ENCODE measurements around the gene ING3.

ING3 gene, protein sequence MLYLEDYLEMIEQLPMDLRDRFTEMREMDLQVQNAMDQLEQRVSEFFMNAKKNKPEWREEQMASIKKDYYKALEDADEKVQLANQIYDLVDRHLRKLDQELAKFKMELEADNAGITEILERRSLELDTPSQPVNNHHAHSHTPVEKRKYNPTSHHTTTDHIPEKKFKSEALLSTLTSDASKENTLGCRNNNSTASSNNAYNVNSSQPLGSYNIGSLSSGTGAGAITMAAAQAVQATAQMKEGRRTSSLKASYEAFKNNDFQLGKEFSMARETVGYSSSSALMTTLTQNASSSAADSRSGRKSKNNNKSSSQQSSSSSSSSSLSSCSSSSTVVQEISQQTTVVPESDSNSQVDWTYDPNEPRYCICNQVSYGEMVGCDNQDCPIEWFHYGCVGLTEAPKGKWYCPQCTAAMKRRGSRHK

DNA sequence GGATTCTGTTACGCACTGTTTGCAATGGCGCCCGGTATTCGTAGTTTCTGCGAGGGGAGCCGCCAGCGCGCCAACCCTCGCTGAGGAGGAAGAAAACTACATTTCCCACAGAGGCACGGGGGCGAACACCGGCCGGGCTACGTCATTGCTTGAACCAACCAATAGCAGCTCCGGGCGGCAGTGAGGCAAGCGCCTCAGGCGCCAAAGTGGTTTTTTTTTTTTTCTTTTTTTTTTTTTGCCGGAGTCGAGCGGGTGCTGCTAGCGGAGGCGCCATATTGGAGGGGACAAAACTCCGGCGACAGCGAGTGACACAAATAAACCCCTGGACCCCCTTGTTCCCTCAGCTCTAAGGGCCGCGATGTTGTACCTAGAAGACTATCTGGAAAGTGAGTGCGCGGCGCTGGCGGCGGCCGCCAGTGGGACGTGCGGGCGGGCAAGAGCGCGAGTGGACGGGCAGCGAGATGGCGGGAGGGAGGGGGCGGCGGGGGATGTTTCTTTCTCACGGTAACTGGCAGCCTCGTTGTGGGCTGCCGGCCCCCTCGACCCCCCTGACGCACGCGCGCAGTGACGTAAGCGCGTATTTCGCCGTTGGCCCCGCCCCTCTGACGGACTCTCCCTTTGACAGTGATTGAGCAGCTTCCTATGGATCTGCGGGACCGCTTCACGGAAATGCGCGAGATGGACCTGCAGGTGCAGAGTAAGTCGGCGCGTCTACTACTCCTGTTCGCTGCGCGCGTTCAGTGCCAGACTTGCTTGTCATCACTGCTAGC is at the start of gene ING3:
ING3 (plus strand) TSS at position 239 of the 770 bp plus-strand sequence; CDS start at position 359, 120 bp downstream.
- DNase-seq (ENCODE audit: low spot score), result peak; percentile 94

DNA sequence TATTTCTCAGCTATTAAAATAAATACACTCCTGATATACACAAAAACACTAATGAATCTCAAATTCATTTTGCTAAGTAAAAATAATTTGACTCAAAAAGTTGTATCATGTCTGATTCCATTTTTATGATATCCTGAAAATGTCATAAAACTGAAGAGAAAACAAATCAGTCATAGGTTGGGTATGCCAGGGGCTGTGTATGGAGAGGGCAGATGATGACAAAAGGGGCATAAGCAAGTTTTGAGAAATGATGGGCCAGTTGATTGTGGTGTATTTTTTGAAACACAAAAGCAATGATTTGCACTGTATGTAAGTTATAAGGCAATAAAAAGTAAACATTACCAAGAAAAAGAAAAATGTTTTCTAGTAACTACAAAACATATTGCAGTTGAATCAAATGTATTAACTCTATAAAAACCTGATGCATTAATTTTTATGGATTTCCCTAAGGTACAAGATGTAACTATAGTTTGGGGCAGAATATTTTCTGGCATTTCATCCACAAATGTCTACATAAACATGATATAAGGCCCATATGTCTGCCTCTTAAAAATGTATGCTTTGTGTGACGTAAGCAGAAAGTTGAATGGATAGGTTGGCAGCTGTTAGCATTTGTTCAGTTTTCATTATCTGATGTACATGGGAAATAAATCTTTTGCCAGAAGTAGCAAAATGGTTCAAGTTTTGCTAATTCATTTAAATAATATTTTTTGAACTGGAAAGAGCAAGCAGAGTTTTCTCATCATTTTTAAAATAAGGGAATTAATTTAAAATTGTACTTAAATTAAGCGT is 35.1 kb upstream of the ING3 start:
- DNase-seq (ENCODE audit: low spot score), result no peak

DNA sequence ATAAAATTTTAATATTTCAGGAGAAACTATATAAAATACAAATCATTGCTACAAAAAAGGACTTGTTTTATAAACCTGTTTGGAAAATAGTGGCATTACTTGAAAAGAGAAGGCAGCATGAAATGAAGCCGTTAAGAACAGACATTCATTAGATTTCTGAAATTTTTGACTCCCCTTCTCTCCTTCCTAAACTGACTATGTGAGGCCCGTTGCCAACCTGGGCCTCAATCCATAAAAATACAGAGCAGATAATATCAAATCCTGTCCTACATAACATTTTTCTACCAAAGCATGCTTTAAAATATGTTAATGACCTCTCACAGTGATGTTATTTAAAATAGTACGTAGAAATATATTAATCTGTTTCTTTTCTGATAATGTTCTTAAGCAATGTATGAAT is 34.5 kb upstream of the ING3 start:
- no peak for DNase-seq (ENCODE audit: low spot score)

DNA sequence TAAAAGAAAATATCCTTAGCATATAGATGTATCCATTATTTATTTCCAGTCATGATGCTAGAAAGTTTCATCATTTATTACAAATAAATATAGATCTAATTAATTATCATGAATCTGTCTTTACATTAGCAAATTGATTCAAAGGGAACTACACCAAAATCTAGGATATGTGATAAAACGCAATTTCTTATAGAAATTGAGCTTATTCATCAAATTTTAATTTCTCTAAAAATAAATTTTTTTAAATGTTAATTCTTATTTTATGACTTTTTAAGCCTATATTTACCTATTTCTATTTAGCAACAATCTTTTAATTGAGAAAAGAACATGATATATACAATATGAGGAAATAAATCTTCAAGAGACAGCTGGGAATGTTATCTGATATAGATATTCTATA is 34.0 kb upstream of the ING3 start:
- no peak for DNase-seq (ENCODE audit: low spot score)

DNA sequence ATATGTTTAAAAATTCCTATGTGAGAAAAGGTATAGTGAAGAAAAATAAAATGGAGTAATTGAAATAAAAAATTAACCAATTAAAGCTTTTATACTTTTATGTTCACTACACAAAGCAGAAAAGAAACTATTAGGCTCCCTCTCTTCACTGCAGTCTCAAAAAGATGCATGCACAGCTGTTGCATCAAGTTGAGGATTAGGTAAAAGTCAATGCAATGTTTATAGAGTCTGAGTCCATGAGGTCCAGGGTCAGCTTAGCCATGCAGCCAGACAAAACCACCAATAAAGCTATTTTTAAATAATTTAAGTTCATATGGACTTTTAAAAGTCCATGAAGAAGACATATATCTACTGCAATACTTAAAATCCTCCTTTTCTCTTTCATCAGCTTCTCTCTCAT is 31.1 kb upstream of the ING3 start:
- DNase-seq (ENCODE audit: low spot score), result no peak

DNA sequence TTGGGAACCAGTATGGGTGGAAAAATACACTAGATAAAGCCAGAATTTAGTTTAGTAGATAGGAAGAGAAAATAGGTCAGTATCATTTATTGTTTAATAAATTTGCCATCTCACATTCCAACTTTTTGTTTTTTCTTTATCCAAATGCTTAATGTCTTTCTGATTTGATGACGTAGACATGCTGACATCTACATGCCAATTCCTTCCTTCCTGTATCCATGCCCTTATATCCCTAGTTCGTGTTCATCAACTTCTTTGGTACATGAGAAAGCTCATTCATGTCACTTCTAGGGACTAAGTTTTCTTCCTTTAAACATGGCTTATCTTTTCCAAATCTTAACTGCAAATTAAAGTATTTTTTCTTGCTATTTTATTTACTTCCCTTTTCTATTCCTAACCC is 30.5 kb upstream of the ING3 start:
- no peak for DNase-seq (ENCODE audit: low spot score)

DNA sequence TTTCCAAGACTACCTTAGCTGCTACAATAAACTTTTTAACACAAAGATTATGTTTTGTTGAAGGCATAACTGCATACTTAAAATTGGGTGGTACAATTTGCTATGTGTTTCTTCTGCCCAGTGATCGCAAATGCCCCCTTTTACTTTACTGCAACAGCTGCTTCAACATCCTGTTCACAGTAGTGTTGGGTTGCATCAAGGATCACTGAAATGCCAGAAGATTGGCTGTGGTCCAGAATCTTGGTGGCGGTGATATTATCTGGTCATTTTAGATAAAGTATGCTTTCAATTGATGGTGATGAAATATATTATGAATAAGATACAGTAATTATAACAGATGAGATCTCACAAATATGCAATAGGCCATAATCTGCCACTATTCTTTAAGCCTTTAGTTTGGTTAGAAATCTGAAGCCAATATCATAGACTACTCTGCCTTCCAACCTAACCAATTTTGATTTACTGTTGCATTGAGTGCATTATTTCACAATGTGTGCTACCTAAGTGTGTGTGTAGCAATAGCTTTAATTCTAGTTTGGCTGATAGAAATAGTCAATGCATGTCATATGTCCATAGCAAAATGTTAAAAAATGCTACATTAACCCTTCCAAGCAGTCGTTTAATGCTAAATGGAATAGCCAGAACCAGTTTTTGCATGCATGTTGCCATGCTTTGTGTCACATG is 29.8 kb upstream of the ING3 start:
- no peak for DNase-seq (ENCODE audit: low spot score)

DNA sequence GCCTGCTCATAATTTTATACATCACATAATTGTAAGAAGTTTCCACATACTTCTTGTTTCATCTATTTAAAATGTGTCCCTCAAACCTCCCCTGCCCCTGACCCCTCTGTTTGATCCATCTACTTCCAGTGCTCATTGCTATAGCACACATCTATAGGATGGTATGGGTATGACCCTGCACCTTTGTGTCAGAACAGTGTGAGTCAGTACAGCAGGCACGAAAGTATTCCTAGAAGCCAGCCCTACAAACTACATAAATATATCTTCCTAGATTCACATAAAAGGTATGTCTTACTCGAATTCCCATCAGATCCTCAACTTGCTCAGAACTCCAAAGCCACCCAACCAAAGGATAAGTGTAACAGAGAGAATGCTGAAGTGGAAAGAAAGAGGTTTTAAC is 25.7 kb upstream of the ING3 start:
- DNase-seq (ENCODE audit: low spot score), result no peak

DNA sequence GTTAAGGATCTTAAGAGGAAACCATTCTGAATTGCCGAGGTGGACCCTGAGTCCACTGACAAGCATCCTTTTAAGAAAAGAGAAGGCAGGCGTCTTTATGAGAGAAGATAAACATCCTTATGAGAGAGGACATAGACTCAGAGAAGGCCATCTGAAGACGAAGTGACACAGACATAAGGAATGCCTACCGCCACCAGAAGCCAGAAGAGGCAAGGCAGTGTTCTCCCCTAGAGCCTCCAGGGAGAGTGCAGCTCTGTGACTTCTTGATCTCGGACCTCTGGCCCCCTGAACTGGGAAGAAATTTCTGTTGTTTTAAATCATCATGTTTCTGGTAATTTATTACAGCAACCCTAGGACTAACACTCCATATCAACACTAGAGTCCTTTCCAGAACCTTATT is 25.2 kb upstream of the ING3 start:
- DNase-seq (ENCODE audit: low spot score), result no peak

DNA sequence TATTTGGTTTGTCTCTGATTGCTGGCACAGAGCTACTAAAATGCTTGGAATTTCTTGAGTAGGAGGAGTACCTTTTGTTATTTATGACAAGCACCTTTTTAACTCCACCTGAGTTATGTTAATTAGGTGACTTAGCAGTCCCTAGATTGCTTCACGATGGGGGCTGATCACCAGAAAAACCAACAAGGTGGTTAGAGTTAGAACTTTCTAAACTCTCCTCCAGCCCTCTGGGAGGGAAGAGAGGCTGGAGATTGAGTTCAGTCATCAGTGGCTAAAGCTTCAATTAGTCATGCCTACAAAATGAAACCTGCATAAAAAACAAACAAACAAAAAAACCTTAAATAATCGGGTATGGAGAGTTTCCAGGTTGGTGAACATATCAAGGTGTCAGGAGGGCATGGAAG is 23.6 kb upstream of the ING3 start:
- no peak for DNase-seq (ENCODE audit: low spot score)

DNA sequence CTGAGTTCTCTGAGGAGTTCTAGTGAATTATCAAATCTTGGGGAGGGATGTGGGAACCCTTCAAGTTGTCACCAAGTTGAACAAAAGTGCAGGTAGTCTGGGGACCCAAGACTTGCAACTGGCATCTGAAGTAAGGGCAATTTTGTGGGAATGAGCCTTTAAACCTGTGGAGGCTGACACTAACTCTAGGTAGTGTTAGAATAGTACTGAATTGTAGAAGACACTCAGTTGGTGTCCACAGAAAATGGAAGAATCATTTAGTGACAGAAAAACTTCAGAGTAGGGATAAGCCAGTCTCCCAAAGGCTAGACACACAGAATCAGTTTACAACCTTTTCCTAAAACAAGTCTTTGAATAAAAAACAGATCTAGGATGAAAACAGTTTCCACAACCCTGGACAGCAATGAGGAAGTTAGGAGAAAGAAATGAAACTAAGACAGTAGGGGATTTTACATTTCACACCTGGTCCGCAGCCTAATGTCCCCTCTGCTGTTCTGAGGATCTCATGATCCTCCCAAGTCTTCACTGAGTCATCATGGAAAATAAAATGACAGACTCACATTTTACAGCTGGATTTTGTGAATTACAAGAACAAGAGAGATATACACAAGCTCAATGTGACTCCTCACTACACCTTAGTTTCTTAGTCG is 23.0 kb upstream of the ING3 start:
- DNase-seq (ENCODE audit: low spot score), result no peak

DNA sequence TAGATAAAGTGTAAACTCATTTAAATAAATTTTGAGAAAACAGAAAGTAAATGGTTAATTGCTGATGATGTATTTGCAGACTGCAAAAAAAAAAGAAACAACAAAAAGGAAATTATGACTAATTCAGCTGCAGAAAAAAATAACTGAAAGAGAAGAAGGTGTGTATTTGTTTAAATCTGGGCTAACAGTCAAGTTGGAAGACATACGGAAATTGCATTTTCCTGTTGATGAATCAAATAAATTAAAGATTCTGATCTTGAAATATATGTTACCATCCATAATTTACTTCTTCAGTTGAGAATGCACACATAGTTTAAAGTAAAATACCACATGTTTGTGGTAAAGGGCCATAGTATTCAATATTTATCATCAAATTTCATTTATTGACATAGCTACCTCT is 19.3 kb upstream of the ING3 start:
- no peak for DNase-seq (ENCODE audit: low spot score)

DNA sequence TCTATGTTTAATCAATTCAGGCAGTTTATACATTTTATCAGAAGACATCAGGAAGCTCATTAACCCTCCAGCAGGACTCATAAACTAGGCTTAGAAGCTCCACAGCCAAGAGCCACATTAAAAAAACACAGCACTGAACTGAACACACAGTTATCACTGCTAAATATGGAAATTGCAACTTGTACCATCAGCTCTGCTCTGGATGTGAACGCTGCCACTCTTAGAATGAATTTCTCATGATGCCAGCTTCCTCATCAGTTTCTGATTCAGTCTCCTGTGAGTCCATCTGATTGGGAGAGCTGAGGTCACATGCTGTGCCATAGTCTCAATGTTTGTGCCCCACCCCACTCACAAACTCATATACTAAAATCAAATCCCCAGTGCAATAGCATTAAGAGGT is 17.1 kb upstream of the ING3 start:
- DNase-seq (ENCODE audit: low spot score), result no peak

DNA sequence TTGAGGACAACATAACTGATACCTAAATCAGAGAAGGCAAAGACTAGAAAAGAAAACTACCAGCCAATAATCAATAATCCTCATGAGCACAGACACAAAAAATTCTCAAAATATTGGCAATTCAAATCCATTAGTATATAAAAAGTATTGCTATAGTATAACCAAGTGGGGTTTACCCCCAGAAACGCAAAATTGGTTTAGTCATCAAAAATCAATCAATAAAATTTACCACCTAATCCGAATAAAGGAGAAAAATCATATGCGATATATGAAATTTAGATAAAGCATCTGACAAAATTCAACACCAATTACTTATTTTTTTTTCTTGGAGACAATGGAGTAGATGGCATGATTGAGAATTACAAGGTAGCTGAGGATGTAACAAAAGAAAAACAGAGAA is 11.2 kb upstream of the ING3 start:
- no peak for DNase-seq (ENCODE audit: low spot score)

DNA sequence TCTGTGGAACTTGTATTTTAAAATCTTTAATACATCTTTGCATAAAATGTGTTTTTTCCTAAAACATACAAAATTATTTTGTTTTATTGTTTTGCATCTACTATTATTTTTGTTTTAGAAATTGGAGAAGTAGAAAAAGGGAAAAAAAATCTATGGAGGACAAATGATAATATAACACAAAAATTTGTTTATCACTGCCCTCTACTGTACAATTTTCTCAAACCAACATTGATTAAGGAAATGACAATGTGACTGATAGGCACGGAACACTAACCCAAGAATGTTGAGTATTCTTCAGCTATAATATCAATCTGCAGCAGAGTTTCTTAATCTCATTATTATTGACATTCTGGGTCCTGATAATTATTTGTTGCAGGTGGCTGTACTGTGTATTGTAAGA is 9.5 kb upstream of the ING3 start:
- DNase-seq (ENCODE audit: low spot score), result no peak

DNA sequence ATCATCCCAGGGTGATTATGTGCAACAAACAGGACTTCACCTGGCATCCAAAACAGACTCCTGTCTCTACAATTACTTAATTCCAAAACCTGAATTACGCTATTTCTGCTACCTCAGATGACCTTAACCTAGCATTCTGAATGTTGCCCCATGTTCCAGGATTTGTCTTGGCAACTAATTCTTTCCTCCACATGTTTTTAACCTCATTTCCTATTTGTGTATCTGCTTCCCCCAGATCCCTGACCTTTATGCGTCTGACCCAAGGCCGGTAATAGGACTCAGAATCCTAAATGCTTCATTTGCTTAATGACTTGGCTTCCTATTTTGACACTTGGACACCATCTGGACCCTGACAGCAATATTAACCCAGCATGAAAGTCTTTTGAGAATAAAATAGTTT is 8.7 kb upstream of the ING3 start:
- DNase-seq (ENCODE audit: low spot score), result no peak

DNA sequence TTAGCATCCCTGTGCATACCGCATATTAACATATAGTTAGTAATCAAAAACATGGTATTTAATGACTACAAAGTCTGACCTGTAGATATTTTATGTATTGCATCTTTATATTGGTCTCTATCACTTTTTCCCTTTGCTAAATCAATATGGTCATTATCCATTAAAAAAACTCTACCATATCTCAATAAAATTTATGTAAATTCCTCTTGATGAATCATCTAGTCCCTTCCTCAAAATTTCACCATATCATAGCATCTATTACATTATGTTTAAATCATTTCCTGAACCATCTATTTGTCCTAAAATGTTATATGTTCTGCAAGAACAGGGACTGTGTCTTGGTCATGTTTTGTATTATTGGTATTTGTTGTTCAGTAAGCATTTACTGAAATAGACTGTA is 7.7 kb upstream of the ING3 start:
- no peak for DNase-seq (ENCODE audit: low spot score)

DNA sequence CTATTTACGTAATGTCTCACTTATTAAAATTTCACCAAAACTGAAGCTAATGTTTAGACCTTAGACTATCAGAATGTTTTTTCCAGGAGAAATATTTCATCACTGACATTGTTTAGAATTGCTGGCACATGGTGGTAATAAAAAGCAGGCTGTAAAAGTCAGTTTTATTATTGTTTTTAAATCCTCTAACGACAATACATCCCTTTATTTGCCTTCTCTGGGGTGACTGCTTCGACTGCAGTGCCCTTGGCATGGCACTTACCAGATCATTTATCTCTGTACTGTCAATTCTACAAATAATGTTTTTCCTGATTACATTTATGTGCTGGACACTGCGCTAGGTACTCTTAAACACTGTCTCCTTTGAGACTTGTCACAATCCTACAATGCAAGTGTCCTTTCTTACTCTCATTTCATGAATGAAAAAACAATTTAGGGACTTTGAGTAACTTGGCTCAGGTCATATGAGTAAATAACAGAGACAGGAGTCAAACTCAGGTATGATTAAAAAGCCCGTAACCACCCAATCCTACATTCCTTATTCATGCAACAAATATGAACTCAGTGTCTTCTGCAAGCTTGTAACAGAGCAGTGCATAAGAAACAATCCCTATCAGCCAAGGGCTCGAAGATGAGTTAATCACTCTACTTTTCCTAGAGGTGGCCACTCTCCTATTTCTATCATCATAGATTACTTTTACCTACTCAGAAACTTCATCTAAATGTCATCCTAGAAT is 5.6 kb upstream of the ING3 start:
- DNase-seq (ENCODE audit: low spot score), result no peak

DNA sequence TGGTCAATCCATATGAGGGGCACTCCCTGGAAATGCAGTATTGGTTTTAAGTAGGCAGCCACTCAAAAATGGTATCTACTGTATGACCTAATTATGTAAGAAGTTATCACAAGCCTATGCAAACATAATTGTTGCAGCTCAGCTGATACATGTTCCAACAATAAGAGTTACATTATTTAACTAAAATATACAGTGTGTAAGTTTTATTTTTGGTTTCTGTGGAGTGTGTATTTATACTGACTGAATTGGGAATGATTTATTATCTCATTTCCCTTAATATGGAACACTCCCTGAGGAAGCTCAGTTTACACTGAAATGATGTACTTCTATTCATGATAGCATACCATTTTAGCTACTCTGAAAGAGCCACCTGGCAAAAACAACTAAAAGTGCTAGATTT is 2.6 kb upstream of the ING3 start:
- DNase-seq (ENCODE audit: low spot score), result no peak

DNA sequence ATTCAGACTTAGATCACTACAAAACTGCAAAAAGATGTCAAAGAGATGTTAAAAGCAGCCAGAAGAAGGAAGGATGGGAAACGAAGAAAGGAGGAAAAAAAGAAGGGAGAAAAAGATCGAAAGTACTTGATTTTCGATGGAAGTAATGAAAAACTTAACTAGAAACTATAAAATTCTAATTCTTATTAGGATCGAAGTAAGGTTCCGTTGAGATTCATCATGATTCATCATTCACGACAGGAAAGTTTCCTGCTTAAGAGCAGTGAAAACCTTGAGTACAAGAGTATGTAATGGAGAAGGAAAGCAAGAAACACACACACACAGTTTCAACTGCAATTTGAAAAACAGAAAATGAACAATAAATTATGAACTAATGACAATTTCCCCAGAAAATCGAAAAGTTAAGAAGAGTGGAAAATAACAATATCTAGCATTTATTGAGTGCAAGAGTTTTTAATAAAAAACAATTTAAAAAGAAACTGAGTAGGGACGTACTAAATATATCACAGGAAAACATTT is 1.1 kb upstream of the ING3 start:
- no peak for DNase-seq (ENCODE audit: low spot score)

All from AG08396 (cell line).